GM15510 (cell line): ENCODE data around the gene BTBD19.

ENCODE experiments used
- POLR2A ChIP-seq: IDR thresholded peaks from 3 replicates; pipeline ENCODE4 v1.6.1; 2011; ENCODE audit warnings: borderline replicate concordance; ENCODE audit not compliant: insufficient read length; ENCODE audit errors: extremely low read depth

BTBD19 gene

GRCh38 chr1:44801491-44802305 lies 6.6 kb upstream of the BTBD19 start:
- TF ChIP-seq POLR2A = no peak

- TF ChIP-seq POLR2A = no peak
These were observed 5.8 kb upstream of the BTBD19 start for GRCh38 chr1:44802306-44803061.

- no peak for TF ChIP-seq POLR2A
These were observed 5.3 kb upstream of the BTBD19 start for GRCh38 chr1:44803062-44803311.

- no peak for TF ChIP-seq POLR2A
These were observed 4.8 kb upstream of the BTBD19 start for GRCh38 chr1:44803312-44804095.

GRCh38 chr1:44805311-44806024 lies 2.9 kb upstream of the BTBD19 start:
- TF ChIP-seq POLR2A = no peak

- TF ChIP-seq POLR2A = no peak
These were observed 2.2 kb upstream of the BTBD19 start for GRCh38 chr1:44806025-44806703.

GRCh38 chr1:44806704-44807363 lies 1.5 kb upstream of the BTBD19 start, which contains the start of gene DYNLT4:
Gene DYNLT4, minus strand, starts transcription at chr1:44807351. Its CDS starts 683 bp downstream, at chr1:44806668.
- TF ChIP-seq POLR2A = no peak

GRCh38 chr1:44807364-44808062 lies 810 bp upstream of the BTBD19 start:
- TF ChIP-seq POLR2A = peak; percentile 36

GRCh38 chr1:44808938-44809917 lies 905 bp downstream of the BTBD19 start:
- TF ChIP-seq POLR2A = peak; percentile 51

- no peak for TF ChIP-seq POLR2A
These were observed 1.9 kb downstream of the BTBD19 start for GRCh38 chr1:44810101-44810761.

- no peak for TF ChIP-seq POLR2A
These were observed 2.9 kb downstream of the BTBD19 start for GRCh38 chr1:44811234-44811633.

GRCh38 chr1:44812822-44813543 lies 4.7 kb downstream of the BTBD19 start:
- no peak for TF ChIP-seq POLR2A
